ENCODE data around the gene IGFALS.

The IGFALS gene

DNA sequence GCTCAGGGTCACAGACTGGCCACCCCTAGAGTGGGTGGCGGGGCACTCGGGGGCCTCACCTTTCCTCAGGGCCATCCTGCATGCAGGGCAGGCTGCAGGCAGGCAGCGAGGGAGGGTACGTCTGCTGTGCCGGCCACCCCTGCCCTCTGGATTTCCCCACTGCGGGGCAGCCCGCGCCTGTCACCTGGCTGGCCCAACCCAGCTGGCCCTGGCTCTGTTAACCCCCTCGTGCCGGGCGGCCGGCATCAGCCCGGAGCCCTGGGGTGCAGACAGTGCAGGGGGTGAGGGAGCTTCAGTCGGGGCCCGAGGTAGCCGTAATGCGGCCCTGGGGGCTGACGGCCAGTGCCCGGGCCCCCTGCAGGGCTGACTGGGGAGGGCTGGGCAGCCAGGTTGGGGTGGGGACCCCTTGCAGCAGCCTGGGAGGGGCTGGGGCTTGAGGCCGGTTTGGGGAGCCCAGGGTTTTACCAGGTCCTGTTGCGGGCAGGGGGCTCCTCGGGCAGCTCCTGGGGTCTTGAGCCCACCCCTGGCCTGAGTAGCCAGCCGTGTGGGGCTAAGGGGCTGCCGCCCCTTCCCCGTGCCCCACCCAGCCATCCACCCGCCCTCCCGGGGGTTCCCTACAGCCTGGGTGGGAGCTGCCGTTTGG is at the start of gene IGFALS:
TSS of gene IGFALS (minus strand) at position 128 of the 643 bp plus-strand sequence. CDS start at position 75, 53 bp downstream.
- DNase-seq: no peak

DNA sequence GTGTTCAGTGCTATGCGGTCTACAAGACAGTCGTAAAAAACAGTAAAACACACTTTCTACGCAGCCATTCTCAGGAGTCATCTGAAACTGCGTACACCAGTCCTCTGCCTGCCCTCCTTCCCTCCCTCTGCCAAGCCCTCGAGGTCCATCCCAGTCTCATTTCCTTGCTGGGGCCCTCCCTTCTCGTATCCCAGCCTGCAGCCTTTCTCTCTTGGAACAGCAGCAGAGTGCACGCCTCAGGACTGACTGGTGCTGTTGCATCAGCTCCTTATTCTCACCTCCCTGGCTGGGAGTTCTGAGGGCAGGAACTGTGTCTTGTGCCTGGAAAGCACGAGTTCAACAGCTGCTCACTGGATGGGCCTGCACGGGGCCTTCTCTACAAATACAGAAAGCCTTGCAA is 46.0 kb upstream of the IGFALS start:
- DNase-seq: no peak

DNA sequence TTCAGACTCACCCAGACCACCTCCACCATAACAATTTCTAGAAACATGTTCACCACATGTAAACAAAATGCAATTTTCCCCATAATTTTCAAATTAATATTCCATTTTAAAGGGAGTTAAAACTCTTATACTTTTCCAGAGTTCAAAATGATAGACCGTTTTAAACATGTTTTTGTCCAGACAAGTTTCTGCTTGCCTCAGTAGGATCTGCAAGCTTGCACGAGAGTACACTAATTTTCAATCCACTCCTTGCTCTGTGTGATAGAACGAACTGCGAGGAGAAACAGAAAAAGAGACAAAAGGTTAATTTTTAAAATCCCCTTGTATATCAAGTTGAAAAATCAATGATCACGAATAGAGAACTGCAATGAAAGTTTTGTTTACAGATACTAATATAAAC is 40.6 kb upstream of the IGFALS start:
- no peak for DNase-seq

DNA sequence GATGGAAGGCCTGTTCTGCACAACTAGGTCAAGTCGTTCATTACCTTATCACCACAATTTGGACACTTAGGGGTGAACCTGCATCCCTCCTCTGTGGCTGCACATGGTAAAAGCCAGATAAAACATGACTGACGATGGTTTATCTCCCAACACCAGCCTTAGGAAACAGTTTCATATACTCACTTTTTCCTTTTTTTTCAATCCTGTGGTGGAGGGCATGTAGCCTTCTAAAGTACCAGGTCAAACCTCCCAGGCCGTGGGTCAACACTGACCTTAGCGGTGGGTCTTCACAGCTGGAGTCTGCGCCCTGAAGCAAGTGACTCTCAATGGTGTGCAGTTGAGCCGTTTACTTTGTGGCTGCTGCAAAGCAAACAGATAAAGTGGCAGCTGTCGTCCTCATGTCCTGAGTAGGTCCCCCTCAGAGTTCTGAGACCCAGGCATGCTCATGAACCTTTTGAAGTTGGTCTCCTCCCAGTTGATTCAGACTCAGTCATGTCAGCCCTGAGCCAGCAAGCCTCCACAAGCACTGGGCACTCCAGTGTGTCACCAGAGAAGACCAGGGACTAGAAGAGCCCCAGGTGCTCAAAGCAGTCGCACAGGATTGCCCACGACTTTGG is 39.4 kb upstream of the IGFALS start:
- DNase-seq: no peak

DNA sequence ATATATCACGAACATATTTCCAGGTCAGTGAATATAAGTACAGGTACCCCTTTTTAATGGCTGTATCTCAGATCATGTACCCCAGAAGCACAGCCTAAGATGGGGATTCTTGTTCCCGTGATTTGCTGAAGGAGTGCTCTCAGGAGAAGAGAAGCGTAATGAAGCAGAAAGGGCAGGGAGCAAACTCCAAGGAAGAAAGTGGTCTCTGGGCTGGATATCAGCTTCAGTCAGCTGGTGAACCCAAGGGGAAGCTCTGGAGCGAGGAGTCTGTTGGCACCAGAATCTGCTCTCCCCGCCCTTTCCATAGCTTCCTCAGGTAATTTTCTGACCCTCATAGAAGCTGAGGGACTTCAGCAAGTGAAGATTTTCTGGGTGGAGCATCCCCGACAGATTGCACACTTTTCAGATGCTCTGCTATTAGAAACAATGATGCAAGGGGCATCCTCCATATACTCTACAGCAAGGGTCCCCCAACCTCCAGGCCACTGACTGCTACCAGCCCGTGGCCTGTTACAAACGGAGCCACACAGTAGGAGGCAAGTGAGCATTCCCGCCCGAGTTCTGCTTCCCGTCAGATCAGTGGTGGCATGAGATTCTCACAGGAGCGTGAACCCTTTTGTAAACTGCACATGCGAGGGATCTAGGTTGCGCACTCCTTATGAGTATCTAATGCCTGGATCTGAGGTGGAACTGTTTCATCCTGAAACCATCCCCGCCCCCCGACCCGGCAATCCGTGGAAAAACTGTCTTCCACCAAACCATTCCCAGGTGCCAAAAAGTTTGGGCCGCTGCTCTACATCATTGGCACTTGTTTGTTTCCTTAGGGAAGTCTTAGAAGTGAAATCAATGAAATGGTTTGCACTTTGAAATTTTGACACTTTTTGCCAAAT is 37.9 kb upstream of the IGFALS start:
- no peak for DNase-seq

DNA sequence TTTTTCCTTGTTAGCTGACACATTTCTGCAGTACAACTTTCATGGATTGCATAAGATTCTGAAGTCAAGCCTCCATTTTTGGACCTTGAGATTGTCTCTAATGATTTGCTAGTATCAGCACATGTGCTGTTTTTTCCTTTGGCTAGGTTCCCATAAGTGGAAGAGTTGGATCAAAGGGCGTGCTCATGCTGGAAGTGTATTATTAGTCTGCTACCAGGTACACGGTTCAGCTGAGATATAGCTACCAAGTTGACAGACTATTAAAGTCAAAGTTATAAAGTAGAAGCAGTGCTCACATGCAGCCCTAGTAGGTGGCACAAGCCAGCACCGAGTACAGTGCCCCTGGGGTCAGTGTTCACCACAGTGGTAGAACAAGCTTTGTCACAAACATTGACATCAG is 36.7 kb upstream of the IGFALS start:
- no peak for DNase-seq

DNA sequence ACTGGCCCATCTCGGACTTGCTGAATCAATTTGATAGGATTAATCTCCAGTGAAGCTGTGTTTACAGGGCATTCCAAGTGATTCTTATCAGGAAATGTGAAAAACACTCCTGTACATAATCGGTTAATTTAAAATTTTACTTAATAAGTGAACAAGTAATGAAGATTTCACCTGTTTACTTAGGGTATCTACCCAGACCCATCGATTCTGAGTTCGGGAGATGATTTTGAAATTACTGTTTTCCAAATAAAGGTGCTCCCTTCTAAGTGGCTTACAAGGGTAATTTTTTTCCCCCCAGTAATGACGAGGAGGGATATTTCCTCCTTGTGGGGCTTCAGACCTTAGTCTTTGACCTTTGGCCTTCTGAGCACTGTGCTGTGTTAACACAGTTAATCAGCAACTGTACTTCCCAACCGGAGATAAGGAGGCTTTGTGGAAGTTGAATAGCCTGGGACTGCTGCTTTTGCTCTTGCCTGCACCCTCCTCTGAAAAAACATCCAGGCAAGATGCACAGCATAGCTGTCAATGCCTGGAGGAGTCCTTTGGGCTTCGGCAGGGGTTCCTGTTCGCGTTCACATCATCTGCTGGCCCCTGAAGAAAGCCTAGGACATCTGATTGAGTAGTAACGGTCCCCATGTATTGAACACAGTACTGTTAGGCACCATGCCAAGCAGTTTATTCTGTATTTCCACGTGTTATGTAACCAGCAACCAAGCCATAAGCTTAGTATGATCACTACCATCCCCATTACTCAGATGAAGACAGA is 35.3 kb upstream of the IGFALS start:
- DNase-seq: no peak

DNA sequence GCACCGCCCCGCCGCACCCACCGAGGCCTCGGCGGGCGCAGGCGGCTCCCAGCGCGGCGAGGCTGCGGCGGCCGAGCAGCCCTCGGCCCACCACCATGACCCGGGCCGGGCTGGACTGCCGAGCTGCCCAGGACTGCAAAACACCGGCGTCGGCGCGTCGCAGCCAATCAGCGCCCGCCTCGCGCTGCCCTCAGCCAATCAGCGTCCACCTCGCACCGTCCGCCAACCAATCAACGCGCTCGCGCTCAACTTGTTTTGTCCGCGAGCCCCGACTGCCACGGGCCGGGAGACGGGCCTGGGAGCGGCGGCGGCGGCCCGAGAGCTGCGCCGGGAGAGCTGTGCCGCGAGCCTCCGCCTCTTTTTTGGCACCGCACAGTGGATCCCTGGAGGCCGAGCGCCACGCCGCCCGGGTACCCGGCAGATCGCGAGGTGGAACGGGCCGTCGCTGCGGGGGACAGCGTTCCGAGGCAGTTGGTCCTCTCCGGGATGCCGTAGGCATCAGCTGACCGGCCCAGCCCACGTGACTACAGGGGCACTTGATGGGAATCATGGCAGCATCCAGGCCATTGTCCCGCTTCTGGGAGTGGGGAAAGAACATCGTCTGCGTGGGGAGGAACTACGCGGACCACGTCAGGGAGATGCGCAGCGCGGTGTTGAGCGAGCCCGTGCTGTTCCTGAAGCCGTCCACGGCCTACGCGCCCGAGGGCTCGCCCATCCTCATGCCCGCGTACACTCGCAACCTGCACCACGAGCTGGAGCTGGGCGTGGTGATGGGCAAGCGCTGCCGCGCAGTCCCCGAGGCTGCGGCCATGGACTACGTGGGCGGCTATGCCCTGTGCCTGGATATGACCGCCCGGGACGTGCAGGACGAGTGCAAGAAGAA is 33.4 kb upstream of the IGFALS start, which contains the start of the genes FAHD1 and HAGH:
TSS of gene FAHD1 (plus strand) at position 516 of the 883 bp plus-strand sequence. CDS start at position 549, 33 bp downstream.
TSS of gene HAGH (minus strand) at position 135 of the 883 bp plus-strand sequence. CDS start at position 97, 38 bp downstream.
- peak; percentile 89 for DNase-seq

DNA sequence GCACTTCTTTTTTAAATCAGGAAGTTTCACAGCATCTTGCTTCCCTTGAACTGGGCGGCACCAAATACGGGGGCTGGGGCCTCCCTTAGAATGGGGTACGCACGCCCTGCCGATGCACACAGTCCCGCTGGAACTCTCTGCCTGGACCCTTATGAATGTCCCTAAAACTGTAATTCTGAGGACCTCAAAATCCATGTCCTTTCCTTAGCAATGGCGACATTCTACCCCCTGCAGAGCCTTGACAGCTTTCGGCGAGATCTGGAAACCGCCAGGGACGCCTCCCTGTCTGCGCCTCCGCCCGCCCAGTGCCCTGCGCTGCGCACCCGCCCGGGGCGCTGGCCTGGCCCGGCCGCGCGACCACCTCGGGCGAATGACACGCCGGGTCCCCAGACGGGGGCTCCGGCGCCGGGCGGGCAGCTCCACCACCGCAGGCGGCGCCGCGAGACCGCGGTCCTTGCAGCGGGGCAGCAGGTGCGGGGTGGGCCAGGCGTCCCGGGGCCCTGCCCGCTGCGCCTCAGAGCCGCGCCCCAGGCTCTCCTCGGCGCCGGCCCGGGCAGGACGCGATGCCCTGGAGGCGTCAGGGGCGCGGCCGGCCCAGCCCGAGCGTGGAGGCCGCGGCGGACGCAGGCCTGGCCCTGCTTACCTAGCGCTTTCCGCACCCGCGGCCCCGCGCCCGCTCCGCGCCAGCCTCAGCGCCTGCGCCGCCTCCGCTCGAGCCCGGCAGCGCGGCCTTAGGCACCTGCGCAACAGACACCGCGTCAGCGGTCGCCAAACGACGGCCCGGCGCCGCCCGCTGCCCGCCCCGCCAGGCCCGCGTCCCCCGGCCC is 32.6 kb upstream of the IGFALS start:
- peak; percentile 66 for DNase-seq

DNA sequence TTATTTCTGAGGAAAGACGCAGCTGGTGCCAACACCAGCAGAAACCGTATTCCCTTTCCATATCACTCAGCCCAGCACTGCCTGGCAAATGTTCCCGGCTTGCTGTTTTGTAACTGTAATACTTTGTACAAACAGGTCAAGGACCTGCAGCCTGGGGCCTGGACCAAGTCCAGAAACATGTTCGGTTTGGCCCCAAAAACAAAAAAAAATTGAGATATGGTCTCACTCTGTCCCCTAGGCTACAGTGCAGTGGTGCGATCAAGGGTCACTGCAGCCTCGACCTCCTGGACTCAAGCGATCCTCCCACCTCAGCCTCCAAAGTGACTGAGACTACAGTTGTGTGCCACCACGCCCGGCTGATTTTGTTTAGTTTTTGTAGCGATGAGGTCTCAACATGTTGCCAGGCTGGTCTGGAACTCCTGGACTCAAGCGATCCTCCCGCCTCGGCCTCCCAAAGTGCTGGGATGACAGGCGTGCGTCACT is 31.9 kb upstream of the IGFALS start:
- no peak for DNase-seq

DNA sequence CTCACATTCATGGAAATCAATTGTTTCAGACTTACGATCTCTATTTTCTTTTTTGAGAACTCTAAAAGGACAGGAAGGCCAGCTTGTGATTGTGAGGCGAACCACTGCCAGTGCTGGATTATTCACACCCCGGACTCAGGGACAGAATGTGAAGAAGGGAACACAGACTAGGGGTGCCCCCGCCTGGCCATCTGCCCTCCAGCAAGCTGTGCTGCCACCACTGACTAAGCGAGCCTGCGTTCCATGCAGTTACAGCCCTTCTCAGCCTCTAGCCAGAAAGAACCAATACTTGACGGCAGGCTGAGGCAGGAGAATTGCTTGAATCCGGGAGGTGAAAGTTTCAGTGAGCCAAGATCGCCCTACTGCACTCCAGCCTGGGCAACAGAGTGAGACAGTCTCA is 30.3 kb upstream of the IGFALS start:
- no peak for DNase-seq

DNA sequence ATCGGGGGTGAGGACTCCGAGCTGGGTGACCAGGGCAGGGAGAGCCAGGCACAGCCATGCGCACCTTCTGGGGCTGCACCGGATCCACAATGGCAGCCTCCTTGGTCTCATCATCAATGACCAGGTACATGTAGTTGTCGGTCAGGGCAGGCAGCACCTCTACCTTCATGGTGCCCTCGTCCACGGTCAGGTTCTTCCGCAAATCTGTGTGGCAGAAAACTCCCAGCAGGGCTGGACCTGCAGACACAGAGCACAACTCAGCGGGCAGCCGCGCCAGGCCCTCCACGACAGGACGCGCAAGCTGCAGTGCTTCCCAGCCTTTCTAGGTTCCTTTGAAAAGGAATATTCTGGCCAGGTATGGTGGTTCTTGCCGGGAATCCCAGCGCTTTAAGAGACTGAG is 29.3 kb upstream of the IGFALS start:
- no peak for DNase-seq

DNA sequence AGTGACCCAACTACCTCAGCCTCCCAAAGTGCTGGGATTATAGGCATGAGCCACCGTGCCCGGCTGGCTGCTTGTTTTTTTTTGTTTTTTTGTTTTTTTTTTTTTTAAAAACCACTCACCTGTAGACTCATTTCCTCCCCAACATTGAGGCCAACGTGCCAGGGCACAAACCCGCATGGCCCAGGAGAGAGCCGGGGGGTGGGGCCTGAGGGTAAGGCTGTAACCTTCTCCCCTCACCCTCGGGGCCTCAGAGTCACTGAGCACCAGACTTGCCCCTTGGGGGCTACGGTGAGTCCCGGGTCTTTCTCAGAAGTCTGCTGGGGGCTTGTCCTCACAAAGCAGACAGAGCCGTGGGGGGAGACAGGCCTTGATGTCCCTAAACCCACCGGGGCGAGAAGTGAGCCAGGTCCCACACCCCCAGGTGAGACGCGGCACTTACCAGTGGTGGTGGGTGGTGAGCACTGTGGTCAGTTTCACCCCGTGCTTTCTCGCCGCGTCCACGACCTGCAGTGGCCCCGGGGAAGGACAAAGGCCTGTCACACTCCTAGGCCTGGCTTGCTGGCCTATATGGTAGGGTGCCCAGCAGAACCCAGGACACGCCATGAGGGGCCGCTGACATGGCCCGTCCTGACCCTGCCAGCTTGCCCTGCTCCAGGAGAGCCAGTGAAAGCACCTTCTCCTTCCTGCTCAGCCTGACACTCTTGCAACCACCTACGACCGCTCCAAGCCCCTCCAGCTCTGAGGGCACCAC is 28.5 kb upstream of the IGFALS start:
- no peak for DNase-seq

DNA sequence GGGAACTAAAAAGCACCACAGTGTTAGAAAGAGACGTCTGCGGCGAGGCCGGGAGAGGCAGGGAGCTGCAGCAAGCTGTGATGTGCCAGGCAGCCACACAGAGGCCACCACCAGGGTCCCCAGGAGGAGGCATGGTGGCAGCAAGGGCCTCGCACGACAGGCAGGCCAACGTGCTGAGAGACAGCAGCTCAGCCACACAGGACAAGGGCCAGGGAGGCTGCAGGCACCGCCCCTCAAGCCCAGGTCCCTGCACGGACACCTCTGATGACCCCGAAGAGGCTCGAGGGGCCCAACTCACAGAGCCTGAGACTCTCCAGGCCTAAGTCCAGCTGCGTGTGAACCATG is 27.4 kb upstream of the IGFALS start:
- no peak for DNase-seq

DNA sequence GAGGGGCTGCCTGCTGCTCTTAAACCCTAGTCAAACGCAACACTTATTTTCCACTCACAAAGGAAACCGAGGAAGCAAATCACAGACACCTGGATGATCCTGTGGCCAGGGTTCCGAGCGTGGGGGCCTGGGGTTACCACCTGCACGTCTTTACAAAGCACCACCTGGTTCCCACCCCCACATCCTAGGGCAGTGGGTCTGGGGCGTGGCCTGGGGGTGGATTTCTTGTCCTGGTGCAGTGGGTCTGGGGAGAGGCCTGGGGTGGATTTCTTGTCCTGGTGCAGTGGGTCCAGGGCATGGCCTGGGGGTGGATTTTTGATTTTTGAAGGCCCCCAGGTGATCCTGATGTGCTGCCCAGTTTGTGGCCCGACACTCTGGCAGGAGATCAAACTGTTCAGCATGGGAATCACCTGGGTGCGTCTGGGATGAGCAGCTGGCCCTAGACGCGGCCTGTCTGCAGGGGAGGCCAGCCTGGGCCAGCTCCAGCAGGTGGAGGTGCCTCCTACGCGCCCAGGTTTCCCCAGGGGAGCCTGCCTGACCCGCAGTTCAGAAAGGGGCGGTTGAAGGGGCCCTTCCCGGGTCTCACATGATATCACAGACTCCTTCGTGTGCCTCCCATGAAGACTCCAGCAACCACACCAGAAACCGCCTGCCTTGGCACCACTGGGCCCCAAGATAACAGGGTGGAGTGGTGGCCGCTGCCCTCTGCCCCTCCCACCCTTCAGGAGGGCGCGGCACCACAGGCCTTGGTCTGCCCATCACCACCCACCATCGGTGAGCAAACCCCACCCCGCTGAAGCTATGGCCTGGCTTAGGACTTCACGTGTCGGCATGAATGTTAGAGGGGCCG is 26.8 kb upstream of the IGFALS start:
- no peak for DNase-seq

DNA sequence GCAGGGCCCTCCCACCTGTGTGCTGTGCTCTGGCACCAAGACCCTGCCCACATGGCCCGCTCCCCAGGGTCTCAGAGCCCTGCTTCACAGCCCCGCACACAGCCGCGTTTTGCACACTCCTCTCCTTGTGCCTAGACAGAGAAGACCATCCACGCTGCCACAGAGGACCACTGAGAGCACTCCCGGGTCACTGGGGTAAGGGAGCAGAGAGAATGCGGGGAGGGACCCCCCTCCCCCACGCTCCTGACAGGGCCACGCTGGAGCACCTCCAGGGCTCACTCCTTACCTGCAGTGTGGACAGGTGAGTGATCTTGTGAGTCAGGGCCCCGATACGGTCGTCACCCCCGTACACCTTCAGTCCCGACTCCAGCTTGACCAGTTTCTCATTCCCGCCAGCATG is 26.1 kb upstream of the IGFALS start:
- no peak for DNase-seq

DNA sequence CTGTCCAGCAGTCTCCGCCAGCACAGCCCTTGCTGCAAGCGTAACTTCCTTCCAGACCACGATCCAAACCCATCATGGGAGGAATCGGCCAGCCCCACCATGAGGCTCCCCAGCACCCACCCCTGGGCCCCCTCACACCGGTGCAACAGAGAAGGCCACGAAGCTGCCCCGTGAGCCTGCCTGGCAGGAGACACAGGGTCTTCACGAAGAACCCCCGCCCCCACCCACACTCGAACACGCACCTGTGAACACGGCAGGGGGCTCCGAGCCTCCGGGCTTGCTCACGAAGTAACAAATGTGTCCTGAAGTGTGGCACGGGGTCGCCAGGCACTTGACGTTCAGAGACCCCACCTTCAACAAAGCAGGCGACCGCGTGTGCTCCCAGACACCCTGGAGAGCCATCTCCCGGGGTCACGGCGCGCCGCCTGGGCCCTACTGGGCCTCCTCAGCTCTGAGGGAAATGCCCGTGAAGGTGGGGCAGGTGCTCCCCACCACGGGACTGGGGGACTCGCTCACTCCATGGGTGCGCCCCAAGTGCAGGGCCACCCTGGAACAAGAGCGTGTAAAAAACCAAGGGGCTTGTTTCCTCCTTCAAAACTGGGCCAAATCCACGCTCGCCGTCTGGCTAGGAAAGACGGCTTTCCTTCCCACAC is 25.5 kb upstream of the IGFALS start:
- DNase-seq: no peak

DNA sequence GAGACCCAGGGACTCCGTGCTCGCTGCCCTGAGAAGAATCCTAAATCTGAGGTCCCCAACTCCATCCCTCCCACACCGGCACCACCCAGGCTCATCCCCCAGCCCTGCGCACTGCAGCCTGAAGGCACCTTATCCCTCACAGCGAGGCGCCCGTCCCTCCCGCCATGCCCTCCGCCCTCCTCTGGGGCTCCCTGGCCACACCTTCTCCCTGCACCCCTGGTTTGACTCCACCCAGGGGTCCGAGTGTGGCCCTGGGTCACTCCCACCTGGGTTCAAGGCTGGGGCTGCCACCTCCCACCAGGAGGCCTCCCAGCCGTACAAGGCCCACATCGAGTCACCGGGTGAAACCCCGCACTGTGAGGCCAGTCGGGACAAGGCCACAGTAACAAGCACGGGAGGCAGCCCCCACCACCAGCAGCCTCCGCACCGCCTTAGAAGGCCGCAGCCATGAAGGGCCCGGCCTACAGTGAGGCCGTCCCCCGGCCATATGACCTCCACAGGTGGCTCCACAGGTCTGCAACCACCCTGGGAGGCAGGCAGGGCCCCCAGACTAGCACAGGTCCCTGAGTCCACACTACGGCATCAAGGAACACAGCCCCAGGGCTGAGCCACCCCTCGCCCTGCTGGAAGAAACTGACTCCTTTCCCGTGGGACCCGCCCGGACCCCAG is 24.8 kb upstream of the IGFALS start:
- DNase-seq: no peak

Measured in activated CD4-positive, alpha-beta T cell treated with anti-CD3 and anti-CD28 coated beads, Interleukin-2, amount 50 U/mL, for 1 hour (primary cell).